ENCODE measurements around the gene ADGRF5.

The ADGRF5 gene

GRCh38 chr6:46915866-46916265 lies 5.9 kb downstream of the ADGRF5 start:
- no peak overlapping the region for H3K27ac ChIP-seq
- TF ChIP-seq CTCF (conservative IDR thresholded peaks at IDR 0.05; ENCODE audit: low read depth), result no peak
- ChIA-PET POLR2A (ENCODE audit: low non-redundant PET) (no interaction called here), CTCF (no interaction called here)
- DNase-seq (ENCODE audit: low spot score), result no peak

GRCh38 chr6:46915380-46915779 lies 6.4 kb downstream of the ADGRF5 start:
- ChIA-PET POLR2A (ENCODE audit: low non-redundant PET) (no interaction called here), CTCF (interaction anchor here (0.7 kb wide), 1 partner anchor 148 kb away, joined by 3 read pairs; no protein-coding TSS in a partner anchor)
- TF ChIP-seq CTCF (conservative IDR thresholded peaks at IDR 0.05; ENCODE audit: low read depth), result no peak
- H3K27ac ChIP-seq, result no peak overlapping the region
- DNase-seq (ENCODE audit: low spot score), result no peak

GRCh38 chr6:46914279-46914810 lies 7.4 kb downstream of the ADGRF5 start:
- H3K27ac ChIP-seq, result no peak overlapping the region
- DNase-seq (ENCODE audit: low spot score), result no peak
- ChIA-PET CTCF (no interaction called here), POLR2A (ENCODE audit: low non-redundant PET) (no interaction called here)
- no peak for TF ChIP-seq CTCF (conservative IDR thresholded peaks at IDR 0.05; ENCODE audit: low read depth)

- CTCF ChIA-PET, result interaction anchor here (0.7 kb wide), 1 partner anchor 1032 kb away, joined by 3 read pairs; no protein-coding TSS in a partner anchor
- DNase-seq (ENCODE audit: low spot score), result no peak
These were observed 12.4 kb downstream of the ADGRF5 start for GRCh38 chr6:46909371-46909770.

GRCh38 chr6:46906776-46907175 lies 15.0 kb downstream of the ADGRF5 start:
- no peak for DNase-seq (ENCODE audit: low spot score)
- ChIA-PET POLR2A (ENCODE audit: low non-redundant PET) (no interaction called here), CTCF (no interaction called here)
- no peak overlapping the region for H3K27ac ChIP-seq
- TF ChIP-seq CTCF (conservative IDR thresholded peaks at IDR 0.05; ENCODE audit: low read depth), result no peak

More at GRCh38 chr6:46909371-46909770, 12.4 kb downstream of the ADGRF5 start:
- H3K27ac ChIP-seq, result no peak overlapping the region
- TF ChIP-seq CTCF (conservative IDR thresholded peaks at IDR 0.05; ENCODE audit: low read depth), result no peak
- POLR2A ChIA-PET (ENCODE audit: low non-redundant PET), result no interaction called here

- H3K27ac ChIP-seq, result no peak overlapping the region
- no peak for TF ChIP-seq CTCF (conservative IDR thresholded peaks at IDR 0.05; ENCODE audit: low read depth)
- ChIA-PET CTCF (interaction anchor here (0.6 to 1.4 kb wide), 2 partner anchors 22 to 683 kb away, joined by 3 to 6 read pairs; no protein-coding TSS in a partner anchor), POLR2A (ENCODE audit: low non-redundant PET) (no interaction called here)
- DNase-seq (ENCODE audit: low spot score), result no peak
These were observed 17.6 kb downstream of the ADGRF5 start for GRCh38 chr6:46904117-46904516.

Measured in RWPE1 (cell line).